Measurements from ENCODE around the gene SH3BP4. TPM values are rescaled to one million over a fixed set of nuclear protein-coding genes. Genes with fewer than 3 reads are reported as not detected.

The SH3BP4 gene
- total and polyA plus RNA-seq, 2 of the 13 experiments (the other 11 are each of a cell fraction or from before 2014, with no cell fraction given), result 34.6 to 99.1 TPM

DNA sequence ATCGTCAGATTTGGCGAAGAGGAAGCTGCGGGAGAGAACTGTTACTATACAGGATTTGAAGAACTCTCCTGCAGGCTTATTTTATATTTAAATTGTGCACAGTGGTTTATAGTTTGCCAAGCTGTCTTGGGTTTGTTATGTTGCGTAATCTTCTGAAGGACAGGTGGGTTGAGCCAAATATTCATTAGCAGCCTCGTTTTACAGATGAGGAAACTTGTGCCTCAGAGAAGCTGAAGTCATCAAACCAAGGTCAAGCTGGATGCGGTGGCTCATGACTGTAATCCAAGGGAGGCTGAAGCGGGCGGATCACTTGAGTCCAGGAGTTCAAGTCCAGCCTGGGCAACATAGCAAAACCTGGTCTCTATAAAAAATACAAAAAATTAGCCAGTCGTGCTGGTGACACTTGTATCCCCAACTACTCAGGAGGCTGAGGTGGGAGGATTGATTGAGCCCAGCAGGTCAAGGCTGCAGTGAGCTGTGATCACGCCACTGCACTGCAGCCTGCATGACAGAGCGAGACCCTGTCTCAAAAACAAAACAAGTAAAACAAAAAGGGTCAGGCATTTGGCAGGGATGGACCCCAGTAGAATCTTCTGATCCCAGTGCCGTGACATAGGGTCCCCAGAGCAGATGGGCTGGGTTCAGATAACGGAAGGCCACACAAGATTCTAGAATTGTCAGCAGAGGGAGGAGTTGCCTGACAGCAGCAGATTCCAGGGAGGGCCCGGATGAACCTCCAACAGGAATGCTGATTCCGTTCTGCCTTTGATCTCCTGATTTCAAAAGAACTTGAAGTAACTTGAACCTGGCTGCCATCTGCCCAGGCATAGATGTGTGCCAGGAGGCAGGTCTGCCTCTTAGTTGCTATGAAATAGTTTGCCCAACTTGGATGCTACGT lies 50.6 kb downstream of the SH3BP4 start (continued):
- TF ChIP-seq, protein P1, sequence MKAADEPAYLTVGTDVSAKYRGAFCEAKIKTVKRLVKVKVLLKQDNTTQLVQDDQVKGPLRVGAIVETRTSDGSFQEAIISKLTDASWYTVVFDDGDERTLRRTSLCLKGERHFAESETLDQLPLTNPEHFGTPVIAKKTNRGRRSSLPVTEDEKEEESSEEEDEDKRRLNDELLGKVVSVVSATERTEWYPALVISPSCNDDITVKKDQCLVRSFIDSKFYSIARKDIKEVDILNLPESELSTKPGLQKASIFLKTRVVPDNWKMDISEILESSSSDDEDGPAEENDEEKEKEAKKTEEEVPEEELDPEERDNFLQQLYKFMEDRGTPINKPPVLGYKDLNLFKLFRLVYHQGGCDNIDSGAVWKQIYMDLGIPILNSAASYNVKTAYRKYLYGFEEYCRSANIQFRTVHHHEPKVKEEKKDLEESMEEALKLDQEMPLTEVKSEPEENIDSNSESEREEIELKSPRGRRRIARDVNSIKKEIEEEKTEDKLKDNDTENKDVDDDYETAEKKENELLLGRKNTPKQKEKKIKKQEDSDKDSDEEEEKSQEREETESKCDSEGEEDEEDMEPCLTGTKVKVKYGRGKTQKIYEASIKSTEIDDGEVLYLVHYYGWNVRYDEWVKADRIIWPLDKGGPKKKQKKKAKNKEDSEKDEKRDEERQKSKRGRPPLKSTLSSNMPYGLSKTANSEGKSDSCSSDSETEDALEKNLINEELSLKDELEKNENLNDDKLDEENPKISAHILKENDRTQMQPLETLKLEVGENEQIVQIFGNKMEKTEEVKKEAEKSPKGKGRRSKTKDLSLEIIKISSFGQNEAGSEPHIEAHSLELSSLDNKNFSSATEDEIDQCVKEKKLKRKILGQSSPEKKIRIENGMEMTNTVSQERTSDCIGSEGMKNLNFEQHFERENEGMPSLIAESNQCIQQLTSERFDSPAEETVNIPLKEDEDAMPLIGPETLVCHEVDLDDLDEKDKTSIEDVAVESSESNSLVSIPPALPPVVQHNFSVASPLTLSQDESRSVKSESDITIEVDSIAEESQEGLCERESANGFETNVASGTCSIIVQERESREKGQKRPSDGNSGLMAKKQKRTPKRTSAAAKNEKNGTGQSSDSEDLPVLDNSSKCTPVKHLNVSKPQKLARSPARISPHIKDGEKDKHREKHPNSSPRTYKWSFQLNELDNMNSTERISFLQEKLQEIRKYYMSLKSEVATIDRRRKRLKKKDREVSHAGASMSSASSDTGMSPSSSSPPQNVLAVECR (CRISPR knock-in tag; IDR thresholded peaks at IDR 0.05; ENCODE audit: borderline replicate concordance), result no peak
- TF ChIP-seq ZNF709 (CRISPR knock-in tag; IDR thresholded peaks at IDR 0.05) (no peak), MAFG (CRISPR knock-in tag; IDR thresholded peaks at IDR 0.05) (peak; percentile 44; the same call in 1 of the 2 replicates), ZNF44 (CRISPR knock-in tag; IDR thresholded peaks at IDR 0.05) (no peak), MTA1 (CRISPR knock-in tag; IDR thresholded peaks at IDR 0.05; ENCODE audit: borderline replicate concordance) (no peak), SATB2 (CRISPR knock-in tag; IDR thresholded peaks at IDR 0.05) (0 out of 2 replicates have a peak, but pooled peaks have one; percentile 39), ZNF567 (CRISPR knock-in tag; IDR thresholded peaks at IDR 0.05; ENCODE audit: borderline replicate concordance) (no peak), ZNF160 (CRISPR knock-in tag; IDR thresholded peaks at IDR 0.05) (no peak), JUNB (CRISPR knock-in tag; IDR thresholded peaks at IDR 0.05; ENCODE audit: borderline replicate concordance) (no peak), REPIN1 (CRISPR knock-in tag; IDR thresholded peaks at IDR 0.05; ENCODE audit: borderline replicate concordance, low read depth) (no peak), ATF3 (CRISPR knock-in tag; IDR thresholded peaks at IDR 0.05) (no peak), EEA1 (CRISPR knock-in tag; IDR thresholded peaks at IDR 0.05; ENCODE audit: borderline replicate concordance) (no peak), ZKSCAN1 (IDR thresholded peaks at IDR 0.05; ENCODE audit: low read length) (no peak), ZMYM4 (CRISPR knock-in tag; IDR thresholded peaks at IDR 0.05) (peak; percentile 27; the same call in 1 of the 2 replicates), EZH2 (conservative IDR thresholded peaks at IDR 0.05; ENCODE audit: low read depth, low read length) (no peak), NFATC3 (CRISPR knock-in tag; IDR thresholded peaks at IDR 0.05) (no peak), ZNF777 (CRISPR knock-in tag; IDR thresholded peaks at IDR 0.05) (no peak; the same call in 1 of the 2 replicates), NFRKB (IDR thresholded peaks at IDR 0.05) (no peak)
- TF ChIP-seq, protein P2, sequence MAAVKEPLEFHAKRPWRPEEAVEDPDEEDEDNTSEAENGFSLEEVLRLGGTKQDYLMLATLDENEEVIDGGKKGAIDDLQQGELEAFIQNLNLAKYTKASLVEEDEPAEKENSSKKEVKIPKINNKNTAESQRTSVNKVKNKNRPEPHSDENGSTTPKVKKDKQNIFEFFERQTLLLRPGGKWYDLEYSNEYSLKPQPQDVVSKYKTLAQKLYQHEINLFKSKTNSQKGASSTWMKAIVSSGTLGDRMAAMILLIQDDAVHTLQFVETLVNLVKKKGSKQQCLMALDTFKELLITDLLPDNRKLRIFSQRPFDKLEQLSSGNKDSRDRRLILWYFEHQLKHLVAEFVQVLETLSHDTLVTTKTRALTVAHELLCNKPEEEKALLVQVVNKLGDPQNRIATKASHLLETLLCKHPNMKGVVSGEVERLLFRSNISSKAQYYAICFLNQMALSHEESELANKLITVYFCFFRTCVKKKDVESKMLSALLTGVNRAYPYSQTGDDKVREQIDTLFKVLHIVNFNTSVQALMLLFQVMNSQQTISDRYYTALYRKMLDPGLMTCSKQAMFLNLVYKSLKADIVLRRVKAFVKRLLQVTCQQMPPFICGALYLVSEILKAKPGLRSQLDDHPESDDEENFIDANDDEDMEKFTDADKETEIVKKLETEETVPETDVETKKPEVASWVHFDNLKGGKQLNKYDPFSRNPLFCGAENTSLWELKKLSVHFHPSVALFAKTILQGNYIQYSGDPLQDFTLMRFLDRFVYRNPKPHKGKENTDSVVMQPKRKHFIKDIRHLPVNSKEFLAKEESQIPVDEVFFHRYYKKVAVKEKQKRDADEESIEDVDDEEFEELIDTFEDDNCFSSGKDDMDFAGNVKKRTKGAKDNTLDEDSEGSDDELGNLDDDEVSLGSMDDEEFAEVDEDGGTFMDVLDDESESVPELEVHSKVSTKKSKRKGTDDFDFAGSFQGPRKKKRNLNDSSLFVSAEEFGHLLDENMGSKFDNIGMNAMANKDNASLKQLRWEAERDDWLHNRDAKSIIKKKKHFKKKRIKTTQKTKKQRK (IDR thresholded peaks at IDR 0.05; ENCODE audit: low read length), result no peak
- TF ChIP-seq, protein P3, sequence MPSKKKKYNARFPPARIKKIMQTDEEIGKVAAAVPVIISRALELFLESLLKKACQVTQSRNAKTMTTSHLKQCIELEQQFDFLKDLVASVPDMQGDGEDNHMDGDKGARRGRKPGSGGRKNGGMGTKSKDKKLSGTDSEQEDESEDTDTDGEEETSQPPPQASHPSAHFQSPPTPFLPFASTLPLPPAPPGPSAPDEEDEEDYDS (CRISPR knock-in tag; IDR thresholded peaks at IDR 0.05), result no peak

Measured in HepG2 (cell line).